Sigmoid colon (tissue), 7 donors: Measurements from ENCODE around the gene CLDN4. TPM values are rescaled to one million over a fixed set of nuclear protein-coding genes. Genes with fewer than 3 reads are reported as not detected.
A peak's percentile ranks its signal among the peaks of the same experiment; 100 is the strongest.

ENCODE experiments used
- DNase-seq: peaks from one replicate; pipeline ENCODE4 v3.0.0-alpha.2; 2019
- H3K27ac ChIP-seq, 4 donors: fragments of 200-600 bp; sonication (generic); one replicate each; pipeline ENCODE4 v1.5.1; 2016 to 2019; ENCODE audit warnings: mild to moderate bottlenecking in 1 of 4
- H3K27me3 ChIP-seq, 3 donors: fragments of 200-600 bp; sonication (generic); one replicate each; pipeline ENCODE4 v1.5.1; 2019; ENCODE audit warnings: mild to moderate bottlenecking in 1 of 3
- H3K36me3 ChIP-seq, 4 donors: fragments of 200-600 bp; sonication (generic); one replicate each; pipeline ENCODE4 v1.5.1; 2016 to 2019
- H3K4me1 ChIP-seq, 4 donors: fragments of 200-600 bp; sonication (generic); one replicate each; pipeline ENCODE4 v1.5.1; 2017 to 2019
- H3K4me3 ChIP-seq, 4 donors: fragments of 200-600 bp; sonication (generic); one replicate each; pipeline ENCODE4 v1.5.1; 2017 to 2019; ENCODE audit warnings: mild to moderate bottlenecking in 2 of 4, moderate library complexity in 1 of 4
- H3K9me3 ChIP-seq, 4 donors: fragments of 200-600 bp in 3 of 4; sonication (generic) in 3 of 4; one replicate each; pipeline versions ENCODE4 v1.5.1 to v1.6.1; 2013 to 2019
- CTCF ChIP-seq, 4 experiments: fragments of 450-650 bp in 3 of 4; fragments of 200-600 bp in 1 of 4; IDR thresholded peaks; one replicate each; pipeline ENCODE4 v1.5.1; 2016 to 2019; ENCODE audit warnings: antibody characterized with exemption in 4 of 4, mild to moderate bottlenecking in 3 of 4, moderate library complexity in 2 of 4
- EP300 ChIP-seq, 4 donors: sonication (generic); formaldehyde crosslinking; IDR thresholded peaks; one replicate each; pipeline ENCODE4 v1.6.1; 2017; ENCODE audit warnings: antibody characterized with exemption in 4 of 4
- POLR2A ChIP-seq, 2 donors: fragments of 450-650 bp; IDR thresholded peaks; one replicate each; pipeline ENCODE4 v1.6.1; 2016; ENCODE audit warnings: antibody characterized with exemption in 2 of 2, mild to moderate bottlenecking in 2 of 2, moderate library complexity in 2 of 2
- POLR2AphosphoS5 ChIP-seq, 4 donors: sonication (generic); formaldehyde crosslinking; IDR thresholded peaks; one replicate each; pipeline ENCODE4 v1.6.1; 2017; ENCODE audit warnings: antibody characterized with exemption in 4 of 4
- WGBS, 2 donors: extraction: QIAGEN DNeasy Blood & Tissue Kit; methylation state at CpG; one replicate each; pipeline ENCODE4 v1.1.7; 2013; 5-methylcytosine and 5-hydroxymethylcytosine counted together
- intact Hi-C: fragments of 100-400 bp; cut with DNase I; formaldehyde crosslinking; loops from one replicate; pipeline ENCODE4 v1.15.1; 2023
- polyA plus RNA-seq, 3 donors: library from polyadenylated mRNA; stranded (reverse); fragments of 200-250 nt; gene quantifications; one replicate each; pipeline ENCODE4 v1.2.3, GENCODE V29; 2013
- total RNA-seq, 4 donors: library from RNA; depleted of rRNA; stranded (reverse); fragments of >200 nt; gene quantifications; one replicate each; pipeline ENCODE4 v1.1.0, GENCODE V29; 2016
- donor health status: healthy with polysubstance abuse.
- donor health status: Bipolar disorder and iron deficiency.
- donor health status: healthy.

Gene CLDN4
- total and polyA plus RNA-seq, 7 donors, result 0.16 to 690 (median 210) TPM; not detected in 2

- Histone ChIP-seq H3K27me3 (peaks cover 0 to 4% (median 0%) of the 10 kb centered on the region in 3 donors), H3K4me3 (no peak overlapping the region), H3K4me1 (peaks cover 0 to 2% (median 0%) of the 10 kb centered on the region in 4 donors), H3K9me3 (no peaks in the 10 kb centered on the region), H3K27ac (no peak overlapping the region), H3K36me3 (no peaks in the 10 kb centered on the region)
- intact Hi-C loops, result no loop called here
- DNase-seq, result no peak
- TF ChIP-seq POLR2A (IDR thresholded peaks at IDR 0.05) (no peak), EP300 (IDR thresholded peaks at IDR 0.05) (no peak), CTCF (IDR thresholded peaks at IDR 0.05) (no peak), POLR2AphosphoS5 (IDR thresholded peaks at IDR 0.05) (no peak)
- WGBS, 2 donors, result 89 to 92% methylated on average over 12 of the region's 12 CpGs
These were observed 46.2 kb downstream of the CLDN4 start for GRCh38 chr7:73876973-73877372.

- no peak for TF ChIP-seq POLR2AphosphoS5 (IDR thresholded peaks at IDR 0.05)
- no peak for TF ChIP-seq POLR2A (IDR thresholded peaks at IDR 0.05)
- TF ChIP-seq CTCF (IDR thresholded peaks at IDR 0.05), result no peak
- no peak for TF ChIP-seq EP300 (IDR thresholded peaks at IDR 0.05)
- peaks cover 0 to 4% (median 0%) of the 10 kb centered on the region in 3 donors for H3K27me3 ChIP-seq
- intact Hi-C loops, result no loop called here
- H3K27ac ChIP-seq, result peak overlapping the region in 3 of 4 donors; percentile 9 to 74 (median 12)
- no peak overlapping the region for H3K4me3 ChIP-seq
- no peaks in the 10 kb centered on the region for H3K9me3 ChIP-seq
- H3K36me3 ChIP-seq, result no peaks in the 10 kb centered on the region
- no peaks in the 10 kb centered on the region for H3K4me1 ChIP-seq
- no peak for DNase-seq
- 77 to 85% methylated on average over 18 of the region's 18 CpGs for WGBS, 2 donors
These were observed 49.3 kb downstream of the CLDN4 start for GRCh38 chr7:73879977-73880681.

GRCh38 chr7:73880755-73881328, 50.0 kb downstream of the CLDN4 start:
- peak overlapping the region in 3 of 4 donors; percentile 9 to 74 (median 12) for H3K27ac ChIP-seq
- no peaks in the 10 kb centered on the region for H3K36me3 ChIP-seq
- H3K4me1 ChIP-seq, result peaks cover 0 to 2% (median under 1%) of the 10 kb centered on the region in 4 donors
- H3K27me3 ChIP-seq, result peaks cover 0 to 4% (median 0%) of the 10 kb centered on the region in 3 donors
- DNase-seq, result no peak
- H3K9me3 ChIP-seq, result no peaks in the 10 kb centered on the region
- 85% methylated on average over 13 of the region's 13 CpGs for WGBS, 2 donors
- no peak overlapping the region for H3K4me3 ChIP-seq
- intact Hi-C loops, result no loop called here
- no peak for TF ChIP-seq POLR2AphosphoS5 (IDR thresholded peaks at IDR 0.05)
- TF ChIP-seq EP300 (IDR thresholded peaks at IDR 0.05), result no peak
- no peak for TF ChIP-seq CTCF (IDR thresholded peaks at IDR 0.05)
- TF ChIP-seq POLR2A (IDR thresholded peaks at IDR 0.05), result no peak

GRCh38 chr7:73881352-73882046, 50.7 kb downstream of the CLDN4 start:
- Histone ChIP-seq H3K4me1 (peaks cover 0 to 9% (median 7%) of the 10 kb centered on the region in 4 donors), H3K9me3 (no peaks in the 10 kb centered on the region), H3K27me3 (peaks cover 0 to 4% (median 0%) of the 10 kb centered on the region in 3 donors), H3K4me3 (no peak overlapping the region), H3K36me3 (no peaks in the 10 kb centered on the region), H3K27ac (peak overlapping the region in 1 of 4 donors; percentile 74)
- intact Hi-C loops, result no loop called here
- WGBS, 2 donors, result 30 to 60% methylated on average over 5 of the region's 5 CpGs
- DNase-seq, result no peak
- no peak for TF ChIP-seq POLR2A (IDR thresholded peaks at IDR 0.05)
- no peak for TF ChIP-seq CTCF (IDR thresholded peaks at IDR 0.05)
- TF ChIP-seq POLR2AphosphoS5 (IDR thresholded peaks at IDR 0.05), result no peak
- TF ChIP-seq EP300 (IDR thresholded peaks at IDR 0.05), result no peak
